Dedifferentiated amniotic fluid mesenchymal stem cell (primary cell): ENCODE data around the gene PMIS2.
A peak's percentile ranks its signal among the peaks of the same experiment; 100 is the strongest.
"Not testable (repeated sequence)": the region's sequence is repeated elsewhere in the genome, so short reads cannot be mapped to it uniquely, and the experiment has no call there.

ENCODE experiments used
- DNase-seq: peaks from one replicate; pipeline ENCODE4 v3.0.0-alpha.2; 2016; ENCODE audit errors: extremely low spot score

Gene PMIS2

DNA sequence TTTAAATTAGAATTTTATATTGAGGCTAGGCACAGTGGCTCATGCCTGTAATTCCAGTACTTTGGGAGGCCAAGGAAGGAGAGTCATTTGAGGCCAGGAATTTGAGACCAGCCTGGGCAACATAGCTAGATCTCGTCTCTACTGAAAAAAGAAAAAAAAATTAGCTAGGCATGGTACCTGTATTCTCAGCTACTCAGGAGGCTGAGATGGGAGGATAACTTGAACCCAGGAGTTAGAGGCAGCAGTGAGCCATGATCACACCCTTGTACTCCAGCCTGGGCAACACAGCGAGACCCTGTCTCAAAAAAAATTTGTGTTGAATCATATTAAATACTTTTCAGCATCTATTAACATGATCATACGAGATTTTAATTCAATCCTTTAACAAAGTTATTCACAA is 4.9 kb downstream of the PMIS2 start:
- no peak for DNase-seq

DNA sequence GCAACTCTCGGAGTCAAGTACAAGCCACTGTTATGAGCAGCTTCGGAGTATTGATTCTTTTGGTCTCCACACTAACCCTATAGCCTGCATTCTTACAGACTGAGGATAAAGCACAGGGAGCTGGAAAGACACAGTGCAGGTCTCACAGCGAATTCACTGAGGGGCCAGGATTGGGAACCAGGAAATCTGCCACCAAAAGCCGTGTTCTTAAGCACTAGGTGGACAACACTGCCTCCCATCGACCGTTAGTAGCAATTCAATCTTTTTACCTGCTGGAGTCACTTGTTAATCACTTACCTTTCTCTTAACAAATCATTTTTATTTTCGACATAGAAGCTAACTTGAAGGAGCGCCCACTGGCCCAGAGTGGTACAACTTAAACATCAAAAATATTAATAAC is 6.3 kb downstream of the PMIS2 start:
- DNase-seq: no peak

DNA sequence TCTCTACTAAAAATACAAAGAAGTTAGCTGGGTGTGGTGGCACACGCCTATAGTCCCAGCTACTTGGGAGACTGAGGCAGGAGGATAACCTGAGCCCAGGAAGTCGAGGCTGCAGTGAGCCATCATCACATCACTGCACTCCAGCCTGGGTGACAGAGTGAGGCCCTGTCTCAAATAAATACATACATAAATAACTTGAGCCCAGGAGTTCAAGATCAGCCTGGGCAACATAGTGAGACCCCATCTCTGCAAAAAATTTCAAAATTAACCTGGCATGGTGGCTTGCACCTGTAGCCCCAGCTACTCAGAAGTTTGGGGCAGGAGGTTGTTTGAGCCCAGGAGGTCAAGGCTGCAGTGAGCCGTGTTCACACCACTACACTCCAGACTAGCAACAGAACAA is 9.1 kb downstream of the PMIS2 start:
- DNase-seq: not testable (repeated sequence)

DNA sequence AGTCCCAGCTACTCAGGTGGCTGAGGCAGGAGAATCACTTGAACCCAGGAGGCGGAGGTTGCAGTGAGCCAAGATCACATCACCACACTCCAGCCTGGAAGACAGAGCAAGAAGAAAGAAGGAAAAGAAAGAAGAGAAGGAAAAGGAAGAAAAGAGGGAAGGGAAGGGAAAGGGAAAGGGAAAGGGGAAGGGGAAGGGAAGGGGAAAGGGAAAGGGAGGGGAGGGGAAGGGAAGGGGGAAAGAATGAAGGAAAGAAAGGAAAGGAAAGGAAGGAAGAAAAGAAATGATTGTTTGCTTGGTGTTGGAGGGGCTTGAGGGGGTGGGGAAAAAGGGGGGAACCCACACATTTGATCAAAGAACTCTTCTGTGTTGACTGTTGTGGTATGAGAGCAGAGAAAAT is 10.0 kb downstream of the PMIS2 start:
- no peak for DNase-seq

DNA sequence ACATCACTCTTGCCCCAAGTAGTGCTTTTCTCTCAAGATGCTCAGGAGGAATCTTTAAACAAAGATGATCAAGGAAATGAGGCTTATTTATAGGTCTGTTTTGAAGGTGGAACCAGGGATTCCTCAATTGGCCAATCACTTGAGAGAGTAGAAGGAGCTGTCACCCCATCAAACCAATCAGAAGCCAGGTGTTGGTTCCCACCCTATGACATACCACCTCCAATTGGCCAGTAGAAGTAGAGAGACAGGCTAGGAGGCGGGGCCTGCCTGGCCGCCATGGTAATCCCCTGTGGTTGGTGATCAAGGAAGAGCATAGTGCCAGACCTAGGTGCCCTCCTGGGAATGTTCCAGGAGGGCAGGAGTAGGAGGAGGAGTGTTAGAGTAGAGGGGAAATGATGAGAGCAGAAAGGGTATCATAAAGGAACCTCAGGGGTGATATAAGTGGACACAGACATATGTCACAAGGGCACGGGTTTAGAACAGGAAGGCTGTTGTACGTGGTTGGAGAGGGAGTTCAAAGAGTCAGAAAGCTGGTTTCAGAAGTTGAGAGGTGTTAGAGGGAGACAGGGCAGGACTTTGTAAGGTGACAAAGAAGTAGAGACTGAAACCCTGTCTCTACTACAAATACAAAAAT is 10.5 kb downstream of the PMIS2 start:
- DNase-seq: no peak

DNA sequence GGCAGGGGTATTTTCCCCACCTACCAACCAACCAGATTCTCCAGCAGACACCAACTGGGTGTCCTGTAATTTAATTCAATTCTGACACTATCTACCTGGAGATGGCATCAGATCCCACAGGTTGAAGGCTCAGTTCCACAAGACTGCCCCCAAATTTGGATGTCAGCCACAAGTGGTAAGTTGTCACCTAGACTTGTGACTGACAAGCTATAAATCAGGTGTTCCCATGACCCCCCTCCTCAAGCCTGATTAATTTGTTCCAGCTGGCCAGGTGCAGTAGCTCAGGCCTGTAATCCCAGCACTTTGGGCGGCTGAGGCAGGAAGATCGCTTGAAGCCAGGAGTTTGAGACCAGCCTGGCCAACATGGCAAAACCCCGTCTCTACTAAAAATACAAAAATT is 16.0 kb downstream of the PMIS2 start:
- DNase-seq: no peak

DNA sequence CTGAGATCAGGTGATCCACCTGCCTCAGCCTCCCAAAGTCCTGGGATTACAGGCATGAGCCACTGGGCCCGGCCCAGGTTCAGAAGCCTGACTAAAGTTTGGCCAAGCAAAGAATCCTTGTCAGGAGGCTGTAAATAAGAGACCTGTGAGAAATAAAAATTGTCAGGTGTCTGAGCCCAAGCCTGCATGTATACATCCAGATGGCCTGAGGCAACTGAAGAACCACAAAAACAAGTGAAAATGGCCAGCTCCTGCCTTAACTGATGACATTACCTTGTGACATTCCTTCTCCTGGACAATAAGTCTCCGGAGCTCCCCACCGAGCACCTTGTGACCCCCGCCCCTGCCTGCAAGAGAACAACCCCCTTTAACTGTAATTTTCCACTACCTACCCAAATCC is 18.5 kb downstream of the PMIS2 start:
- not testable (repeated sequence) for DNase-seq

DNA sequence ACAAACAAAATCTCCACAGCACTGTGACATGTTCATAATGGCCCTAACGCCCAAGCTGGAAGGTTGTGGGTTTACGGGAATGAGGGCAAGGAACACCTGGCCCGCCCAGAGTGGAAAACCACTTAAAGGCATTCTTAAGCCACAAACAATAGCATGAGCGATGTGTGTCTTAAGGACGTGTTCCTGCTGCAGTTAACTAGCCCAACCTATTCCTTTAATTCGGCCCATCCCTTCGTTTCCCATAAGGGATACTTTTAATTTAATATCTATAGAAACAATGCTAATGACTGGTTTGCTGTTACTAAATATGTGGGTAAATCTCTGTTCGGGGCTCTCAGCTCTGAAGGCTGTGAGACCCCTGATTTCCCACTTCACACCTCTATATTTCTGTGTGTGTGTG is 21.2 kb downstream of the PMIS2 start:
- not testable (repeated sequence) for DNase-seq

DNA sequence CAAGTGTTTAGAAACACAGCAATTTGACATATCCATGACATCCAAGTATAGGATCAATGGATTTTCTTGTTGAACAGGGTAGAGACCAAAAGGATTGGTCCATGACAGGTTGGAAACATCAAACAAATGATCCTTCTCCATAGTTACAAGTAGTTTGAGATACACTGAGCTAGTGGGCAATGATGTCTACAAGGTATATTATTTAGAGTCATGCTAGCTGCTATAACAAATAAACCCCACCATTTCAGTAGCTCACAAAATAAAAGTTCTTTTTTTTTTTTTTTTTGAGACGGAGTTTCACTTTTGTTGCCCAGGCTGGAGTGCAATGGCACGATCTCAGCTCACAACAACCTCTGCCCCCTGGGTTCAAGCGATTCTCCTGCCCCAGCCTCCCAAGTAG is 21.7 kb downstream of the PMIS2 start:
- DNase-seq: no peak

DNA sequence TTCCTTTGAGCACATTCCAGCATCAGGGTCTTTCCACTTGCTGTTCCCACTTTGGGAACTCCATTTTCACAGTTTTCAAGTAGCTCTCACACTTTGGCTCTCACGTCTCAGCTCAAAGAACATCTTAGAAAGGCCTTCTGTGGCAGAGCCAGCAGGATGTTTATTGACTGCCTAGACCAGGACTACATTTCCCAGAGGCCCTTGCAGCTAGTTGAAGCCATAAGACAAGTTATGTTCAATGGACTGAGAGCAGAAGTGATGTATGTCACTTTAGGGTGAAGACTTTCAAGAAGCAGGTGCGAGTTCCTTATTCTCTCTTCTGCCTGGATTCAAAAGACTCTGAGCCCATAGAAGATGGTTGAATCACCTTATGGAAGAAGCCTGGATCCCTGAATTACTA is 22.3 kb downstream of the PMIS2 start:
- DNase-seq: no peak

DNA sequence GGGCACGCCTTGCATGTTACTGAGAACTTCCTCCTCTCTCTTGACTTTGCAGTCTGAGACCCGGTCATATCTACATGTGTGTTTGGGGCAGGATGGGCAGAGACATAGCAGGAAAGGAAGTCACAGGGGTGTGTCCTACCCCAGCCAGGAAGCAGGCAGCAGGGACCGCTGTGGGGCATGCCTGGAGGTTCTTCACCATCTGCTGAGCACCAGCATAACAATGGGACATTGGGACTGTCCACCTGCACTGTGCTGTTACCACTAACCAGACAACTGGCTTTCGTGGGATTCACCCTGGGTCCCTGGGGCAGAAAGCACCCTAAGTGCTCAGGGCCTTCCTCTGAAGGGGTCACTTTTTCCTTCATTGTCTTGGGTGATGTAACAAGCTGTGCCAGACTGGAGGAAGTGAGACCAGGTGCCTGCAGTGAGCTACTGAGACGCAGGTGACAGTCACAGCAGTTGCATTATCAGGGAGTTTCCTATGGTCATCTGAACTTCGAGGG is 23.9 kb downstream of the PMIS2 start:
- no peak for DNase-seq

DNA sequence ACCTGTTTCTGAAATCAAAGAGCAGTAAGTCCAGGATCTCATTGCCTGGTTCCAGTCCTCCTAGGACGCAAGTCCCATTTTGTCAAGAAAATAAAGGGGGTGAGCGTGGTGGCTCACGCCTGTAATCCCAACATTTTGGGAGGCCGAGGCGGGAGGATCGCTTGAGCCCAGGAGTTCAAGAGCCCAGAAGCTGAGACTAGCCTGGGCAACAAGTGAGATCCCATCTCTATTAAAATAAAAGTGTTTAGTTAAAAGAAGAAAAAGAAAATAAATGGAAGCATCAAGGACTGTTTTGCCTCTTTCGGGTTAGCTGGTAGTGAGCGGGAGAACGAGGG is 26.2 kb downstream of the PMIS2 start:
- no peak for DNase-seq

DNA sequence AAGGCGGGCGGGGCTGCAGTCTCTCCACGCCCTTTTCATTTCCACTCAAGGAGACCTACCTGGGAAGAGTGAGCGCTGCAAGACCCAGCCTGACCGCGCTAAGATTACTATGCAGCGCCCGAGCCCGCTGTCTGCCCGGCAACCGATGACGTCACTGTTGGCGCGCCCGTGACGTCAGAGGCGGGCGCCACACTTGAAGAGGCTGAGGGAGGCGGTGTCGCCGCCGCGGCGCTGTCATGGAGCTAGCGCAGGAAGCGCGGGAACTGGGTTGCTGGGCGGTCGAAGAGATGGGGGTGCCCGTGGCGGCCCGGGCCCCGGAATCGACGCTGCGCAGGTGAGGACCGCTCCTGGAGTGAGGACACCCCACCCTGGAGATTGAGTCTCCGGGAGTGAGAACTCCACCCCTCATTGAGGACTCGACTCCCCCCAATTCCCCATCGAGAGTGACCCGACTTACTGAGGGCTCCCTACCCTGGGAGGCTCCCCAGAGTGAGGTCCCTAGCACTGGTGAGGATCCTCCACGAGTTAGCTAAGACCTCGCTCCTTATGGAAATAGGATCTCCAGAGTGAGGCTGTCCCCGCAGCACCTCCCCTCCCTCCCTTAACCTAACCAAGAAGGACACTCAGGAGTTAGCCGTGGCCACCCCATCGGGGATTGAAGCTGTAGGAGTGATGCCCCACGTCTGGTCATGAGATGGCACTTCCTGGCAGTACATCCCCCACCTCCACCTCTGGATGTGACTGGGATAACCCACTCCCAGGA is 26.8 kb downstream of the PMIS2 start, which contains the start of gene HAUS5:
Gene HAUS5, plus strand, starts transcription at position 177 of the 763 bp plus-strand sequence. Its CDS starts 60 bp downstream, at position 237.
- peak; percentile 82 for DNase-seq

DNA sequence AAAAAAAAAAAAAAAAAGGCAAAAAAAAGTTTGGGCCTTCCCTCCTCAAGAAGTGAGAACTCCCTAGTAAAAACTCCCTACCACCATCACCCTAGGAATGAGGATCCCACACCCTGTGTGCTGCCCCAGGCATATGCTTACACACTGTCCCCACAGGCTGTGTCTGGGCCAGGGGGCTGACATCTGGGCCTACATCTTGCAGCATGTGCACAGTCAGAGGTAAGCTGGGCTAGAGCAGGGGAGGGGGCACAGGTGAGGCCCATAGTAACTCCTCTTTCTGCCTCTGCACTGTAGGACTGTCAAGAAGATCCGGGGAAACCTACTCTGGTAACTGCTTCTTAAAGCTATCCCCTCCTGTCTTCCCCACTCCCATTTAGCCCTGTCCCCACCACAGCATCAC is 27.6 kb downstream of the PMIS2 start:
- no peak for DNase-seq

DNA sequence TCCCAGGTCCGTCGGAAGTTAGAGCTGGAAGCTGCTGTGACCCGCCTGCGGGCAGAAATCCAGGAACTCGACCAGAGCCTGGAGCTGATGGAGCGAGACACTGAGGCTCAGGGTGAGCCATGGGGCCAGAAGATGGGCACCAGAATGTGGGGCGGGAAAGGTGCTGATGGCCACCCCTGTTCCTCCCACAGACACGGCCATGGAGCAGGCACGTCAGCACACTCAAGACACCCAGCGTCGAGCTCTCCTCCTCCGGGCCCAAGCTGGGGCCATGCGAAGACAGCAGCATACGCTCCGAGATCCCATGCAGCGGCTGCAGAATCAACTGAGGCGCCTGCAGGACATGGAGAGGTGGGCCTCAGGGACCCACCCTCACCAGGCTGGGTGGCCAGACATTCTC is 29.1 kb downstream of the PMIS2 start:
- DNase-seq: no peak

DNA sequence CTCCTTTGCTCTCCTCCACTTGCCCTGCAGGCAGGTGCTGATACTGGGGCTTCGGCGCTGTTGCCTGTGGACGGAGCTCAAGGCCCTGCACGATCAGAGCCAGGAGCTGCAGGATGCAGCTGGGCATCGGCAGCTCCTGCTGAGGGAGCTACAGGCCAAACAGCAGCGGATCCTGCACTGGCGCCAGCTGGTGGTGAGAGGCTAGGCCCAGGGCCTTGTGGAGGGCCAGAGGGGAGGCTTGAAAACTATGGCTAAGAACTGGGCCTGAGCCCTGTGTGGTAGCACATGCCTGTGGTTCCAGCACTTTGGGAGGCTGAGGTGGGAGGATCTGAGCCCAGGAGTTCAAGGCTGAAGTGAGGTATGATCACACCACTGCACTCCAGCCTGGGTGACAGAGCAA is 32.9 kb downstream of the PMIS2 start:
- no peak for DNase-seq

DNA sequence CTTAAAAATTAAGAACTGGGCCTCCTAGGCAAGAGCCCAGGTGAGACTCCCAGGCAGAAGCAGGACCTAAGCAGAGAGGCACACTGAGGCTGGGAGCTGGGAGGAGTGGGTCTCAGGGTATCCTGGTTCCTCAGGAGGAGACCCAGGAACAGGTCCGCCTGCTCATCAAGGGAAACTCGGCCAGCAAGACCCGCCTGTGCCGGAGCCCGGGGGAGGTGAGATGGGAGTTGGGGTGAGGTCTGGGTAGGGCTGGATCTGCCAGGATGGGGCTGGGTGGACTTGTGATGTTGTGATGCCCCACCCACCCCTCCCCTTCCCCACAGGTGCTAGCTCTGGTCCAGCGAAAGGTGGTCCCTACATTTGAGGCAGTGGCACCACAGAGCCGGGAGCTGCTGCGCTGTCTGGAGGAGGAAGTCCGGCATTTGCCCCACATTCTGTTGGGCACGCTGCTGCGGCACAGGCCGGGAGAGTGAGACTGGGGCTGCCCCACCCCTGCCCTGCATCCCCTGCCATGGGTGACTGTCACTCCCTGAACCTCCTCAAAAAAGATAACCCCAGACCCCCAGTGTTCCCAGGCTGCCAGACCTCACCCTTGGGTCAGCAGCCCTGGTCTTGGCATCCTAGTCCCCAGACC is 33.4 kb downstream of the PMIS2 start:
- DNase-seq: no peak

DNA sequence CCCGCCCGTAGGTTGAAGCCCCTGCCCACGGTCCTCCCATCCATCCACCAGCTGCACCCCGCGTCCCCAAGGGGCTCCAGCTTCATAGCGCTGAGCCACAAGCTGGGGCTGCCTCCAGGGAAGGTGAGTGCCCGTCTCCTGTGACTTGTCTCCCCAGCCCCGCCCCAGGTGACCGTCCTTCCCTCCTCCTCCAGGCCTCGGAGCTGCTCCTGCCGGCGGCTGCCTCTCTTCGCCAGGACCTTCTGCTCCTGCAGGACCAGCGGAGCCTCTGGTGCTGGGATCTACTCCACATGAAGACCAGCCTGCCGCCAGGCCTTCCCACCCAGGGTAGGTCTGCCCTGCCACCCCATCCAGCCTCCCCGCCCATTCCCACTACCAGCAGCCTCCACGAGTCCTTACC is 34.0 kb downstream of the PMIS2 start:
- DNase-seq: no peak

DNA sequence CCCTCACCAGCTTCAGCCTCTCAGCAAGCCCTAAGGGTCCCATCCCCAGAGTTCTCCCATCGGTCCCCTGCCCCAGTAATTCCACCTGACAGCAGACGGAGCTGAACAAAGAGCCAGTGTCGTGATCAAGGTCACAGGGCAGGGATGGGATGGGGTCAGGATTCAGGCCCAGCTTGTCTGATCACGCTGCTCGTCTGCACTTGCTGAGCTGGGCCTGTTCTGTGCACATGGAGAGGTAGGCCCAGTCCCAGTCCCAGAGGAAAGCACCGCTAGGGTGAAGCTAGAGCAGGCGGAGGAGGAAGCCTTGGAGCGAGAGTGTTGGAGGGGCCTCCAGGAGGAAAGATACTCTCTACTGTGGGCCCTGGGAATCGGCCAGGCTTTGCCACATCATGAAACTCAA is 35.7 kb downstream of the PMIS2 start:
- no peak for DNase-seq

DNA sequence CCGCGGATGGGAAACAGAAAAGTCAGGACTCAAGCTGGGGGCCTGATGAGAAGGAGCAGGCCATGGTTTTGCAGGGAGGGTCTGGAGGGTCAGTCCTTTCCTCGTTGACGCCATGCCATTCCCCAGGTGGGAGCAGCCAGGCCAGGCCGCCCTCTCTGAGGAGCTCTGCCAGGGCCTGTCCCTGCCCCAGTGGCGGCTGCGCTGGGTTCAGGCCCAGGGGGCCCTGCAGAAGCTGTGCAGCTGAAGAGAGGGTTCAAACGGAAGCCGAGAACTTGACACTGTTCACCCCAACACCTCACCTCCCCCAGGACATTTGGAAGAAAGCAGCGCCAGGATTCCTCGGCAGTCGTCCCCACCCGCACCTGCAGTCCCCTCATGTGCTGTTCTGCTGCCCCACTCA is 36.8 kb downstream of the PMIS2 start:
- DNase-seq: no peak

DNA sequence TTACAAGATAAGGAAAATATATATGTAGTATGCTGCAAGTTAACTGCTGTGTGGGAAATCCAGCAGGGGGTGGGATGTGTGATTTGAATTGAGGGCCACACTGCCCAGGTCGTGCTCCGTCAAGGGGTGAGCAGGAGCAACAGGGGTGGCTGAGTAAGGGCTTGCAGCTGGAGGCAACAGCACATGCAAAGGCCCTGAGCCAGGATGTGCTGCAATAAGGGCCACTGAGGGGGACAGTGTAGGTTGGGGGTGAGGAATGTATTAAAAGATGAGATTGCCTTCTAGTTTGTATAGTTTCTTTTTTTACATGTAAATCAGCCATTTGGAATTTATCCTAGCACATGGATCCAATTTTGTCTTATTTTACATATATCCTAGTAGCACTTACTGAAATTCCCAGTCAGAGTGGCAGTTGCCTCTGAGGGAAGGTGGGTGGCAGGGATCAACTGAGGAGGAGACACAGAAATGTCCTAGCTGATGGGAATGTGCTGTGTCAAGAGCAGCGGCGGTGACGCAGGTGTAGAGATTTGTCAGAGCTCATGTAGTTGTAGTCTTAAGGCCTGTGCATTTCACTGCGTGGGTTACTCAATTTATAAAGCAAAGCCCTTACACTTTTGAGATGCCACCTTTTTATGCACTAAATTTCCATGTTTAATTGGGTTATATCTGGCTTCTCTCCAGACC is 37.5 kb downstream of the PMIS2 start:
- DNase-seq: no peak

DNA sequence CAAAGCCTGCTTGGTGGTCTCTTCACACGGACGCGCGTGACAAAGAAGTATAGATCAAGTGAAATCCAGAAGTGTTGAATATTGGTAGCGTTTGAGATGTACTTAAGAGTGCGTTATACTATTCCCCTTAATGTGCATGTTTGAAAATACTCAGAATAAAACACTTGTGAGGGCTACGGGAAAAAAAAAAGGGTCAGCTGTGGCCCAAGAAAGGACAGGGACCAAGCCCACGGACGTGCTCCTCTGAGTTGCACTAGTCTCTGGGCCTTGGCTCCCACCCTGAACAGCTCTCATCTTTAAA is 42.2 kb downstream of the PMIS2 start:
- no peak for DNase-seq
